Duodenal mucosa (tissue), 2 donors: ENCODE results near the gene CHIT1.
"Not testable (repeated sequence)": the region's sequence is repeated elsewhere in the genome, so short reads cannot be mapped to it uniquely, and the experiment has no call there.

Experiments used
- H3K27ac ChIP-seq: one replicate; pipeline ENCODE4 v1.7.0; 2013; ENCODE audit warnings: low read depth, low read length
- H3K27me3 ChIP-seq, 2 donors: one replicate each; pipeline ENCODE4 v1.7.0; 2013; ENCODE audit warnings: low read length in 2 of 2, control low read depth in 1 of 2; ENCODE audit not compliant: insufficient read depth in 2 of 2, control insufficient read depth in 1 of 2
- H3K36me3 ChIP-seq, 2 donors: one replicate each; pipeline ENCODE4 v1.7.0; 2013; ENCODE audit warnings: low read length in 2 of 2, control low read depth in 1 of 2; ENCODE audit not compliant: insufficient read depth in 2 of 2, control insufficient read depth in 1 of 2
- H3K4me1 ChIP-seq, 2 donors: one replicate each; pipeline ENCODE4 v1.7.0; 2013; ENCODE audit warnings: low read length in 2 of 2, control low read depth in 1 of 2; ENCODE audit not compliant: insufficient read depth in 2 of 2, control insufficient read depth in 1 of 2
- H3K4me3 ChIP-seq, 2 donors: one replicate each; pipeline ENCODE4 v1.7.0; 2013; ENCODE audit warnings: low read length in 2 of 2, low read depth in 1 of 2
- H3K9ac ChIP-seq, 2 donors: one replicate each; pipeline ENCODE4 v1.7.0; 2013; ENCODE audit warnings: low read length in 2 of 2, low read depth in 1 of 2
- H3K9me3 ChIP-seq, 2 donors: one replicate each; pipeline ENCODE4 v1.7.0; 2013; ENCODE audit warnings: low read length in 2 of 2, control low read depth in 1 of 2; ENCODE audit not compliant: control insufficient read depth in 1 of 2

The CHIT1 gene

DNA sequence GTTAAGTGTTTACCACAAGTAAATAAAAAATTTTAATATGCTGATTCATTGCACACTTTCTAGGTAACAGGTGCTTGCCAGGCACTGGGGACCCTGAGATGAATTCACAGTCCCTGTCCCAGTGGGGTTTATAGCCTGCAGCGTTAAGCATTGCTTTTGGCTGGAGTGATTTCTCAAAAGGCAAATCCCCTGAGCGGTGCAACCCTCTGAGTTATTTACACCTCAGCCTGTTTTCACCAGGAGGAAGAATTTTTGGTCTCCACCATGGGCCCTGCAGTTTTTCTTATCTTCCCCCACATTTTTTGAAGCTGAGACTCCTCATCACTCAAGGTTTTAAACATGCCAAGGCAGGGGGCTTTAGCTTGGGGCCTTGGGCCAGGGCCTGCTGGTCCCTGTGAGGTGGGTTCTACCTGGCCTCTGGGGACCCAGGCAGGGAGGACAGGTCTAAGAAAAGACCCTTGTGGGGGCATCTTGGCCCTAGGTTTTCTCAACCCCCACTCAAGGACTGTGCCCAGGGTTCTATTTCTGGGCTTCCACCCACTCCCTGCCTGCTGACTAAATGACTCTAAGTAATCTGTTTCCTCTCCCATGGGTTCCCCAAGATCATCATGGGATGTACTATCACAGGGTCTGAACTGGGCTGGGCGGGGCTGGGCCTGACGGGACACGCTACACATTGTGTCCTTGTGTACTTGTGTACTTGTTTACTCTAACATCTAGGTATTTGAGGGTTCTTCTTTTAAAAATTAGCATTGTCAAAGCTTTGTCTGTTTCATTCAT, 10.2 kb upstream of the CHIT1 start:
- no peaks in the 10 kb centered on the region for H3K36me3 ChIP-seq
- H3K9me3 ChIP-seq, result peaks cover 9 to 11% of the 10 kb centered on the region in 2 donors
- H3K27me3 ChIP-seq, result peaks cover 0 to 4% of the 10 kb centered on the region in 2 donors
- no peak overlapping the region for H3K9ac ChIP-seq
- no peak overlapping the region for H3K27ac ChIP-seq
- no peaks in the 10 kb centered on the region for H3K4me1 ChIP-seq
- no peak overlapping the region for H3K4me3 ChIP-seq

DNA sequence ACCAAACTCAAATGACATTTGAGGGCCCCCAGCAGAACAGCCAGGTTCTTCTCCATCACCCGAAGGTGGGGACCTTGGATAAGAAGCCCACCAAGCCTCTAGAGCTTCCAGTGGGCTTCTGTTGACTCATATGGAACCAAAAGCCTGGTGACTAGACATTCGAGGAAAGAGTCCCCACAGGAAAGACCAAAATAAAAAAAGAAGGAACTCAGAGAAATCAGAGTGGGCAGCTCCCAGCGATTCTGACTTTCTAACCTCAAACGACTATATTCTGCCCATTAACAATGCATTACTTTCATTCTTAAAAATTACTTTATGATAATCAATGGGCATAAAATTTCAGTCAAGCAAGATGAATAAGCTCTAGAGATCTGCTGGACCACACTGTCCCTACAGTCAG, 9.6 kb upstream of the CHIT1 start:
- H3K36me3 ChIP-seq, result no peaks in the 10 kb centered on the region
- peaks cover 0 to 4% of the 10 kb centered on the region in 2 donors for H3K27me3 ChIP-seq
- H3K27ac ChIP-seq, result no peak overlapping the region
- H3K9ac ChIP-seq, result no peak overlapping the region
- no peak overlapping the region for H3K4me3 ChIP-seq
- H3K9me3 ChIP-seq, result peaks cover 11% of the 10 kb centered on the region in 2 donors
- no peaks in the 10 kb centered on the region for H3K4me1 ChIP-seq

DNA sequence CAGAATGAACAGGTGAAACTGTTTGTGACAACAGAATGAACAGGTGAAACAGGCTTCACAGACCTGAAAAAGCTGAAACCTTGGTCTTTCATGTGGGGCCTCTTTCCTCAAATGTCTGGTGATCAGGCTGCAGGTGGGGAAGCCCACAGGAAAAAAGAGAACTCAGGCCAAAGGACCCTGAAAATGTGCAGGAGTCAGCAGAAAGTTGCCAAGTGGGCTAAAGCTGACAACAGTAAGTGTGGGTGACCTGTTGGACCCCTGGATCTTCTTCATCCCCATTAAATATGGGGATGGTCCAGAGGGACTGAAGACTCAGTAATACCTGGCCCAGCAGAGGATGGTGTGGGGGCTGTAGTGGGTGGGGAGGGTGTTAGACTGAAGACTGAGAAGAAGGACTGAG, 9.1 kb upstream of the CHIT1 start:
- H3K9me3 ChIP-seq, result peaks cover 11% of the 10 kb centered on the region in 2 donors
- H3K4me3 ChIP-seq, result no peak overlapping the region
- no peak overlapping the region for H3K27ac ChIP-seq
- H3K36me3 ChIP-seq, result no peaks in the 10 kb centered on the region
- H3K9ac ChIP-seq, result no peak overlapping the region
- H3K27me3 ChIP-seq, result peaks cover 0 to 4% of the 10 kb centered on the region in 2 donors
- no peaks in the 10 kb centered on the region for H3K4me1 ChIP-seq

DNA sequence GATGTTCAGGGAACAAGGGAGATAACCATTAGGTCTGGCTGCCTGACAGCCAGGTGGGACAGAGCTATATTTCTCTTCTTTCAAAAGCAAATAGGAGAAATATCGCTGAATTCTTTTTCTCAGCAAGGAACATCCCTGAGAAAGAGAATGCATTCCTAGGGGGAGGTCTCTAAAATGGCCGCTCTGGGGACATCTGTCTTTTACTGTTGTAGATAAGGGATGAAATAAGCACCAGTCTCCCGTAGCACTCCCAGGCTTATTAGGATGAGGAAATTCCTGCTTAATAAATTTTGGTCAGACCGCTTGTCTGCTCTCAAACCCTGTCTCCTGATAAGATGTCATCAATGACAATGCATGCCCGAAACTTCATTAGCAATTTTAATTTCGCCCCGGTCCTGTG, 5.4 kb upstream of the CHIT1 start:
- not testable (repeated sequence) for H3K27ac ChIP-seq, H3K4me3 ChIP-seq, H3K9ac ChIP-seq, H3K36me3 ChIP-seq, H3K27me3 ChIP-seq, H3K4me1 ChIP-seq
- peaks cover 11% of the 10 kb centered on the region in 2 donors for H3K9me3 ChIP-seq

DNA sequence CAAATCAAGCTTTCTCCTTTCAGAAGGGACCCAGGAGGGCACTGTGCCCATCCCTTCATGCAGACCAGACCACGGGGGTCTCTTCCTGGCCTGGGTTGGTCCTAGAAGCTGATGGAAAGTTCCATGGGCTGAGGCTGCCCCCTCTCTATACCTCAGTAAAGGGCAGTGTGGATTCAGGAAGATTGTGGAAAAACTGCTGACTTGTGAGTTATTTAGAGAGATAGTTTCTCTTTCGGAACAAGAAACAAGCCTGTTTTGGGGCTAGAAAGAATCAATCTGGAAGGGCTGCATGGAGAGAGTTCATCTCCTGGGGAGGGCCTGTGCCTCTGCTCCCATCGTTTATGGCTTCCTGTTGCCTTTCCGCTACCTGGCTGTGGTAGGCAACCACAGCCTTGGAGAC, 803 bp downstream of the CHIT1 start:
- Histone ChIP-seq H3K27ac (no peak overlapping the region), H3K4me1 (no peaks in the 10 kb centered on the region), H3K4me3 (no peak overlapping the region), H3K9ac (no peak overlapping the region), H3K9me3 (no peaks in the 10 kb centered on the region), H3K36me3 (no peaks in the 10 kb centered on the region), H3K27me3 (peaks cover 3% of the 10 kb centered on the region in 2 donors)

DNA sequence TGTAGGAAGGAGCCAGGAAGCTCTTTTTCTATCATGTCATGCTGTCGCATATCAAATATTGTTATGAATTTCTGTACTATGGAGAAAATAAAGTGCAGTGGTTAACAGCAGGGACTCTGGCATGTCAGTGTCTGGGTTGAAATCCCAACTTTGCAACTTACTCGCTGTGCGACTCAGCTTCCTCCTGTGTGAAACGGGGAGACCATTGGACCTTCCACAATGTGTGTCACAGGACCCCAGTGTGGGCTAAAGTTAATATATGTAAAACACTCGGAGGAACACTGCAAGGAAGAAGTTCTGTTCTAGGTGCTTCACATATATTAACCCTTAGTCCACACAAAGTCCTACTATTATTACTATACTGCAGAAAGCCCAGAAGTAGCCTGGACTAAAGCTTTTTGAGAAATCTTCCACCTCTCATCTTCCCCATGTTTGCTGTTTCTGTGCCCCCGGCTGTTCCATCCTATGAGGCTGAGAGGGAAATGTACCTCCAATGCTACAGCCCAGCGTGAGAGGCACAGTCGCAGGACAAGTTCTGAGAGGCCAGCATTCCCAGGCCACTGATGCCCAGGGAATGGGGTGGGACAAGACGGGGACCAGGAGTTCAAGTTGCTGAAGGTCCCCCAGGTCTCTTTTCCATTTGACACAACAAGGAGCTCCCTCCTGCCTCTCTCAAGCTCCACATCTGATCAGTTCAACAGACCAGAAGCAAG, 1.9 kb downstream of the CHIT1 start:
- Histone ChIP-seq H3K9me3 (no peaks in the 10 kb centered on the region), H3K36me3 (no peaks in the 10 kb centered on the region), H3K27ac (no peak overlapping the region), H3K27me3 (peaks cover 3 to 10% of the 10 kb centered on the region in 2 donors), H3K9ac (no peak overlapping the region), H3K4me3 (no peak overlapping the region), H3K4me1 (no peaks in the 10 kb centered on the region)

DNA sequence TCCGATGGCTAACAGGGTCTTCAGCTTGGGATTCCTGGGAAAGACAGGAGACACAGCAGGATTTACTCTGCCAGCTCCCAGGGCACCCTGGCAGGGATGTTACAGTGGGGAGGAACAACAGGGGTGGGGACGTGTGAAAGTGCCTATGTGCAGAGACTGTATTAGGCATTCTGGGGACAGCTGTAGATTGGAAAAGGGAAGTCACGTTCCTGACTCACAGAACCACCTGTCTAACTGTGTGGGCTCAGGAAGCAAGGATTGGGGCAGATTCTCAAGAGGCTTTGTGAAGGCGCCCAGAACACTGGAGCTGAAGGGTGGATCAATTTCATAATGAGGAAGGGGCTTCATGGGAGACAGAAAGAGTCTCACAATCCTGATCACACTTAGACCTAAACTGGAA, 4.4 kb downstream of the CHIT1 start:
- H3K4me1 ChIP-seq, result no peaks in the 10 kb centered on the region
- no peaks in the 10 kb centered on the region for H3K9me3 ChIP-seq
- H3K27me3 ChIP-seq, result peaks cover 0 to 10% of the 10 kb centered on the region in 2 donors
- H3K36me3 ChIP-seq, result no peaks in the 10 kb centered on the region
- no peak overlapping the region for H3K4me3 ChIP-seq
- no peak overlapping the region for H3K9ac ChIP-seq
- H3K27ac ChIP-seq, result no peak overlapping the region

DNA sequence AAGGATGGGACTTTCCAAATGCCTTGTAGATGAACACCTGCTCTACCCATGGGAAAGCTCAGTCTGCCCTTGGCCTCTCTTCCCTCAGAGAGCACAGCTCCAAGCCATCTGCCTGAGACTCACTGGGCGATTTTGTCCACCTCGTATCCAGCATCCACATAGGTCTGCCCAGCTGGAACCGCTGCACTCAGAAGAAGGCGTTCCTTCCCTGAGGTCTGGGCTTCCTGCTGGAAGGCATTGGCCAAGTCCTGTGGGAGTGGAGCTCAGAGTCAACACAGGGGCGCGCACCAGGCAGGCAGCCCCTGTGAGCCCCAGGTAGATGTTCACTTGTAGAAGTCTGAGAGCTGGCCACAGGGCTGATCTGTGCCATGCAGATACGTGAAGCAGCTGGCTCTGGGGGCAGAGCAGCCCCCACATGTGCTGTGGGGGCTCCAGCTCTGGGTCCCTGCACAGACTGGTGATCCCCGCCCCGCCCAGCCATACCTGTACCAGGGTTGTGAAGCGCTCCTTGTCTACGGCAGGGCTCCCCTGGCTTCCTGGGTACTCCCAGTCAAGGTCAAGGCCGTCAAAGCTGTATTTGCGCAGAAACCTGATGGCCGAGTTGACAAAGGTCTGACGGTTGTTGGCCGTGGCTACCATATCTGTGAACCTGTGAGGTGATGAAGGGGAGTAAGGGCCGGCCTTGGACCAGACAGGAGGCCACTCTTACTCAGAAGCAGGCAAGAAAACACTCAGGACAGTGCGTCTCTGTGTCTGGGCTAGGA, 6.3 kb downstream of the CHIT1 start:
- Histone ChIP-seq H3K9me3 (no peaks in the 10 kb centered on the region), H3K4me1 (no peaks in the 10 kb centered on the region), H3K27me3 (peaks cover 0 to 10% of the 10 kb centered on the region in 2 donors), H3K36me3 (no peaks in the 10 kb centered on the region), H3K27ac (no peak overlapping the region), H3K9ac (no peak overlapping the region), H3K4me3 (no peak overlapping the region)

DNA sequence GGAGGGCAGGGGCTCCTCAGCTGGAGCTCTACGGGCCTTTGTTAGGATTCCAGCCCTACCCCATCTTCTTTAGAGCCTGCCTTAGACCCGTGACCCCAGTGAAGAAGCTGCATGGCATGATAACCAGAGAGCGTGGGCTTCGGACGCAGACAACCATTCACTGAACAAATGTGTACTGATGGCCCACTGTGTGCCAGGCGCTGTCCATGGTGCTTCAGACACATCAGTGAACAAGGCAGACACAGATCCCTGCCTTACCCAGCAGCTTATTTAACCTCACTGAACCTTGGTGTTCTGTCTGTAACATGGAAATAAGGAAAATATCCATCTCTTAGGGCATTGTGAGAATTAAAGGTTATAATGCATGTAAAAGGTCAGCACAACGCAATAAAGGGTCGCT, 9.5 kb downstream of the CHIT1 start:
- H3K4me1 ChIP-seq, result peaks cover 0 to 4% of the 10 kb centered on the region in 2 donors
- no peaks in the 10 kb centered on the region for H3K9me3 ChIP-seq
- H3K27me3 ChIP-seq, result peaks cover 7% of the 10 kb centered on the region in 2 donors
- H3K36me3 ChIP-seq, result no peaks in the 10 kb centered on the region
- no peak overlapping the region for H3K27ac ChIP-seq
- no peak overlapping the region for H3K4me3 ChIP-seq
- H3K9ac ChIP-seq, result no peak overlapping the region

DNA sequence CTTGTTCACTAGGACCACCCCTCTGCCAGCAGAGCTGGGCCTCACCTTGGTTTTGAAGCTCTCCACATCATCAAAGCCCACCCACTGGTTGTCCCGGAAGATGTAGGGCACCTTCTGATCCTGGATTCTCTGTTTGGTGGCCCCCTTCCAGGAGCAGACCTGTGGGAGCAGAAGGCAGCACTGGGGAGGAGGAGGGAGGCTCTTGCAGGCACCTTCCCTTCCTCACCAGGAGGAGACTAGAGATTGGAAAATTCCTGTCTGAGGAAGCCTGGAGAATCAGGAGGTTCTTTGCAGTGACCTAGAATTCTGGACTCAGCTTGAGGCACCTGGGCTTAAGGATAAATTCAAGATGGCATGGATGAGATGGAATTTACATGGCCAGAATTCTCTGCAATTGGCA, 10.3 kb downstream of the CHIT1 start:
- no peak overlapping the region for H3K27ac ChIP-seq
- no peak overlapping the region for H3K9ac ChIP-seq
- H3K4me3 ChIP-seq, result no peak overlapping the region
- no peaks in the 10 kb centered on the region for H3K9me3 ChIP-seq
- peaks cover 7% of the 10 kb centered on the region in 2 donors for H3K27me3 ChIP-seq
- no peaks in the 10 kb centered on the region for H3K36me3 ChIP-seq
- H3K4me1 ChIP-seq, result peaks cover 0 to 4% of the 10 kb centered on the region in 2 donors
